ENCODE data around the gene SLC6A4.
"Not testable (repeated sequence)": the region's sequence is repeated elsewhere in the genome, so short reads cannot be mapped to it uniquely, and the experiment has no call there.

SLC6A4 gene

DNA sequence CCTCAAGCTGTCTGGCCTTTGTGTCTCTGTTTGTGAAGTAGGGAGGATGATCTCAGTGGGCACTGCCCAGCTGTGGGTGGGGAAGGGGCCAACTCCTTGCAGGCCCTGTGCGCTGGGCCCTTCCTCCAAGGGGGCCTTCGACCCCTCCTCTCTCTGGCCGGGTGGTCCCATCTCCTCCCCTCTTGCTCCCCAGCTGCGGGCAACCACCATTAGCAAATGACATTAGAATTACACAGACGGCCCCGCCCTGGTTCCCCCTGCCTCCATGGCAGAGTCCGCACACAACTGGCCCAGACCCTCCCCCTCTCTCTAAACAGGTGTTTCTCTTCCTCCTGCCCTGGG is 2.5 kb upstream of the SLC6A4 start:
- DNase-seq, result no peak

DNA sequence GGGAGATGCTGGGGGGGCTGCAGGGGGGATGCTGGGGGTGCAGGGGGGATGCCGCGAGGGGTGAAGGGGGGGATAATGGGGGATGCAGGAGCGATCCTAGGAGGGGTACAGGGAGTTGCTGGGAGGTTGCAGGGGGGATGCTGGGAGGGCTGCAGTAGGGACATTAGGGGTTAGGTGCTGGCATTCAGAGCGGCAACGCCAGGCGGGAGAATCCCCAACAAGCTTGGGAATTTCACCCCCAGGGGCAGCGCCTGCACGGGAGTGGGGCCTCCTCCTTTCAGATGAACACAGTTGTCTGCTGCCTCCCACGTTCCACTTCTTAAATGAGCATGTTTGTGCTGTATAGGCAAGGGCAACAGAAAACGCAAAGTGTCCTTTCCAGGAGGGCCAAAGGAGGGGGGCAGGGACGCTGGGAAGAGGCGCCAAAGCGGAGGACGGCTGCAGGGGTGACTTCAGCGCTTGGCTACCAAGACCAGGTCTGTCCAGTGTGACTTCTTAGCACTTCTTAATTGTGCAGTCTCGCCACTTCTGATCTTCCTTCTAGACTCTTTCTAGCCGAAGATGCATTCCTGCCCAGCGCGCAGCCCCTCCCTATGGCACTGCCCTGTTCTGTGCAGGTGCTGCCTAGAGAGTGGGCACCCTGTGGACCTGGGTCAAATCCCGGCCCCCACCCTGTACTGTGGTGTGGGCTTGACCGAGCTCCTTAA is 2.0 kb upstream of the SLC6A4 start:
- DNase-seq, result no peak

DNA sequence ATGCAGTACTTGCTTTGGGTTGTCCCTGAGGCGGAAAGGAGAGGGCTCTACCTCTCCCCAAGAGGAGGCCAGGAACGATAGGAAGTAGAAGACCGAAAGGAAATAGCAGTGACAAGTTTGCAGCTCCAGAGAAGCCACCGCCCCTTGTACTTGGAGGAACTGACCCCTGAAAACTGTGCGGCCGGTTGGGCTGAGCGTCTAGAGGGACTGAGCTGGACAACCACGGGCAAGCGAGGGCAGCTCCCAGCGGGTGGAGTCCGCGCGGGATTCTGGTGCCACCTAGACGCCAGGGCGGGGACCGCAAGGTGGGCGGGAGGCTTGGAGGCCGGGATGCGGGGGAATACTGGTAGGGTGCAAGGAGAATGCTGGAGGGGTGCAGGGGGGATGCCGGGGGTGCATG is 1.3 kb upstream of the SLC6A4 start:
- DNase-seq, result no peak

DNA sequence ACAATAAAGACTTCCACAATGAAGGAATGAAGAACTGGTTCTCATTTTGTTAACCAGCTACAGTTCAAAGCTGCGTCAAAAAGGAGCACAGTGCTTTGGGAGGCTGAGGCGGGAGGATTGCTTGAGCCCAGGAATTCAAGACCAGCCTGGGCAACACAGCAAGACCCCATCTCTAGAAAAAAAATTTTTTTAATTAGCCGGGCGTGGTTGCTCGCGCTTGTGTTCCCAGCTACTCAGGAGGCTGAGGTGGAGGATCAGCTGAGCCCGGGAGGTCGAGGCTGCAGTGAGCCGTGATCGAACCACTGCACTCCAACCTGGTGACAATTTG is 764 bp upstream of the SLC6A4 start:
- no peak for DNase-seq

DNA sequence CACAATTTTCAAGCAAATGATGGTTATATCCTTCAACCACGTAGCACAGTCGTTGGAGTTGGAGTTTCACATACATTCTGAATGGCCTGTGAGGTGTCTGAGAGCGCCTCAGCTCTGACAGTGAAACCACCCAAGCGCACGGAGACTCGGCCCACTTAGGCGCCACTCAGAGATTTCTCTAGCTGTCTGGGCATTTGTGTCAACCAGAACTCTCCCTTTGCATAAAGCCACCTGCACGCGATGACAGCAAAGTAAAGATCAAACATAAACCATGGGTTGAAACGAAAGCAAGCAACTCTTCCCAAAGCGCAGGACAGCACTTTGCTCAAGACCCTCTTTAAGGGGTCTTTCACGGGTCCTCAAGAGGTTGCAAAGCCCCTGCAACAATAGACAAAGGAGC is 533 bp downstream of the SLC6A4 start:
- DNase-seq, result no peak

DNA sequence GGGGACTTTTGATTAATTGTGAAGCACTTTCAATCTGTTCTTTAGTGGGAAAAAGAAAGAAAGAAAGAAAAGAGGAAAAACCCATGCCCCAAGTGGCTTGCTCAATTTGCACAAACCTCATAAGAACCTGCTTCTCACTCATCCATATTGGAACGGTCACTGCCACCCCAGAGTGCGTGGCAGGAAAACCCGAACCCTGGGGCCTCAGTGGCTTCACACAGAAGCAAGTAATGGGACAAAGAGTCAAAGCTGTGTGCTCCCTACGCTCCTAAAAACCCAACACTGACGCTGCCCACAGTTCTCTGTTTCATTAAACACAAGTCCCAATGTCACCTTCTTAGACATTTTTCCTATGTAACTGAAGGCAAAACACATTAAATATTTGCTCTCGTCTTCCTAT is 1.2 kb downstream of the SLC6A4 start:
- no peak for DNase-seq

DNA sequence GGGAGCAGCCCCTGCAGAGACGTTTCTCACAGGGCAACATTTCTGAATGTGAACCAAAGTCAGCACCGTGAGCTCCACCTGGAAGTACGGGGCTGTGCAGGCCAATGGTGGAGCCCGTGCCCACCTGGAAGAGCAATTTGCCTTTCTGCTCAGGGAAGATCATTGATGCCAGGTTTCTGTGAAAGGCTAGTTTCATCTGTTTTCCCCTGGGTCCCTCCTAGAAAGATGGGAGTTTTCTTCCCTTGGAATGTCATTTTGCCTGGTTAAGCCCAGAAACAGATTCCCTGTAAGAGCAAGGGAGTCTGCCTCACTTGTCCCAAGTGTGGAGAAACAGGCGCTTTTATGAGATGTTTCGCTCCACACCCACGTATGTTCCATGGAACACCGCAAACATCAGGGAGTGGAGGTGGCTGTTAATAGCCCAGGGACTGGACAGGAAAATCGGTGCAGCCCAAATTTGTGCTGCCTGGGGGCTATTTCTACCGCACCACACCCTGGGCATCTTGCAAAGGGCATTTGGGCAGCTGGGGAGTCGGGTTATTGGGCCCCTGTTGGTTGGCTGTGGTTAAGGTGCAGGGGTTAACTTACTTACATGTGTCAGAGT is 2.6 kb downstream of the SLC6A4 start:
- DNase-seq, result no peak

DNA sequence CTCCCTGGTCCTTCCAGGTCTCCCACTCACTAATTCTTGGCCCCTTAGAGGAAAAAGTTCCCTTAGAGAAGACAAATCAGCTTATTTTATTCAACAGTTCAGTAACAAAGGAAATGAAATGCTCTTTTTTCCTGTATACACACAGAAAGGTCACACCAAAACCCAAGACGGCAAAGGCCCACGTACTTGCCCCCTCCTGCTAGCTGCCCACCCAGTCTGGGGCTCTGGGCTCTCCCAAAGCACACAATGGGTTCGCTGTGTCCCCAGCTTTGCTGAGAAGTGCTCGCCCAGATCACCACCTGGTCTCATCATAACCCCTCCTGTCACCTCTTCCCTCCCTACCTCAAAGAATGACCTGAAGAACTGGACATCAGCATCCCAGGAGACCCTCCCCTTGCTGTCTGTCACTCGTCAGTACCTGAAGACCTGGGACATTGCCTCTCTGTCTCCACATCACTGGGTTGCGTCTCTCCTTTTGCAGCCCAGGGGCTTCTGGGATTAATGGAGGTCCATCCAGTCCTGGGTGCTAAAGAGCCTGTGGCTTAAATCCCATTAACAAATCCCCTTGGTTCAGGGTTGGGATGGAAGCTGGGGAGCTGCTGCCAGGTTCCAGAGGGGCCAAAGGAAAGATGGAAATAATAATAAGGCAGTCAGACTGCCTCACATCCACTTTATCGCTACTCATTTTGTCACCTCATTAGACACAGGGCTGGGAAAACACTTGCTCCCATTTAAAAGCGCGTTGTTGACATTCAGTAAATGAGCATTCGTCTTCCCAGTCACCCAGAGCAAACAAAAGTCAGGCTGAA is 3.3 kb downstream of the SLC6A4 start:
- DNase-seq, result no peak

DNA sequence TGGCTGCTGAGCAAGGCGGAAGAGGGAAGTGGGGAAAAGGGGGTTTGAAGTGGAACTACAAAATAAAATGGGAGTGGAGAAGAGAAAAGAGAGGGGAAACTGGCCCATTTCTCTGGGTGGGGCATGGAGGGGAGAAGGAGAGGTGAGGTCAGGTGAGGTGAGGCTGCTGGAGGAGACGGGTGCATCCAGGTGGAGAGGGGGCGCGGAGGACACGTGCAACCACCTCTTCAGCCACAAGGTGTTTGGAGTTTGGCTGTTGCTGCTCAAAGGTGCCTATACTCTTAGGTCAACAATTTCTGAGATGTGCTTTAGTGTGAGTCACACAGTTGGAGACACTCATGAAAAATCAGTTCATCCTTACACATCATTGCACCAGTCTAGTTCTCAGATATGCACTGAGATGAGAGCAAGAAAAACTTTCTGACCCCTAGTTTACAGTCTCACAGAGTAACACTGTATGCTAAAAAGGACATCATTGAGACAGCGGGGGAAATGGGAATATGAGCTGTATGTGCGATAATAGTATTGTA is 4.8 kb downstream of the SLC6A4 start:
- no peak for DNase-seq

DNA sequence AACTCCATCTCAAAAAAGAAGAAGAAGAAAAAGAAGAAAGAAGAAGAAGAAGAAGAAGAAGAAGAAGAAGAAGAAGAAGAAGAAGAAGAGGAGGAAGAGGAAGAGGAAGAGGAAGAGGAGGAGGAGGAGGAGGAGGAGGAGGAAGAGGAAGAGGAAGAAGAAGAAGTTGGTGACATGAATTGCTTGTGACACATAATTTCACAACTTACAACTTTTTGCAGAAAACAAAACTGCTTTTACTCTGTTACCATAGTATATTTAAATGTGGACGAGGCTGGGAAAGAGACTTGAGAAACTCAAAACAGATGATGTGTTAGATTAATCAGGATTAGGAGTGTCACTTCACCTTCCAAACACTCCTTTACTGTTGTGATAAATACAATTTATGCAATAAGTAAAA is 5.5 kb downstream of the SLC6A4 start:
- DNase-seq, result not testable (repeated sequence)

DNA sequence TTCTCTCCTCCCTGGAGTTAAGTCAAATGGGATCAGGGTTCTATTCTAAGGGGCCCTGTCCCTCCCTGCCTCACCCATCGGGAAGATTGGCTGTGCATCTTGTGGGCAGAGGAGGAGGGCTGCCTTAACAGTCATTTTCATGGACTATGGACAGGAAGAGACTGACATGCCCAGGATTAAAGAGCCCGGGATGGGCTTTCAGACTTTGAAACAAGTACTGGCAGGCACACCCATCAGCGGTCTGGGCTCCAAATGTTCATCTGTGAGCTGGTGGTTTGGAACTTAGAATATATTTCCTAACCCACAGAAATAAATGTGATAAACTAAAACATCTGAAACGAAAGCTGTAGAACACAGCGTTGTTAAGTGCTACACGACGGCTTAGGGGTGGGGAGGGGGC is 6.5 kb downstream of the SLC6A4 start:
- no peak for DNase-seq

DNA sequence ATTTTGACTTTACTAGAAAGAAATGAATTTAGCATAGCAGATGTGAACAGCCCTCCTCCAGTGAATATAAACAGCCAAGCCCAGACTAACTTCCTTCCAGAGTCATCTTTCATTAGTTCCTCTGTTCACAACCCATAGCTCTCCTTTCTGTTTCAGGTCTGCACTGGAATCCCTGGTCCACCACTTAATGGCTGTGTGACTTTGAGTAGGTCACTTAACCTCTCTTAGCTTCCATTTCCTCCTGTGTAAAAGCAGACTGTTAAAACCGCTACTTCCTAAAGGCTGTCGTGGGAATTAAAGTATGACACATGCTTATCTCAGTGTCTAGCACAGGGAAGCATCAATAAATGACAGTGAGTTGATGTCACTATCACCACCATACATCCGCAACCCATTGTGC is 7.5 kb downstream of the SLC6A4 start:
- no peak for DNase-seq

DNA sequence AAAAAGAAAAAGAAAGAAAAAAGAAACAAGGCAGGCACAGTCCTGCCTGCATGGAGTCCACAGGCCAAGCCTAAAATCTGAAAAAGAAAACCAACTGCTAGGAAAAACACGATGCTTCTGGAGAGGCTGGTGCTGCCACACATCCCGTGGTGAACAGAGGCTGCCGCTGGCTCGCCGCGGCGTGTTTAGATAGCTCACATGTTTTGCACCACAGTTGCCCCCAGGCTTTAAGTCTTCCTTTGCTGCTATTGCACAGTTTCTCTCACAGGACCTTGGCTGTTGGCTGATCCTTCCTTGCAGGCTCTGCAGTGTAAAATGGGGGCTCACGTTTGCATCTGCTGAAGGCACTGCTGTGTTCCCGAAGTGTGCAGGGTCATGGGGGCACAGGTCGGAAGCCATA is 8.6 kb downstream of the SLC6A4 start:
- no peak for DNase-seq

DNA sequence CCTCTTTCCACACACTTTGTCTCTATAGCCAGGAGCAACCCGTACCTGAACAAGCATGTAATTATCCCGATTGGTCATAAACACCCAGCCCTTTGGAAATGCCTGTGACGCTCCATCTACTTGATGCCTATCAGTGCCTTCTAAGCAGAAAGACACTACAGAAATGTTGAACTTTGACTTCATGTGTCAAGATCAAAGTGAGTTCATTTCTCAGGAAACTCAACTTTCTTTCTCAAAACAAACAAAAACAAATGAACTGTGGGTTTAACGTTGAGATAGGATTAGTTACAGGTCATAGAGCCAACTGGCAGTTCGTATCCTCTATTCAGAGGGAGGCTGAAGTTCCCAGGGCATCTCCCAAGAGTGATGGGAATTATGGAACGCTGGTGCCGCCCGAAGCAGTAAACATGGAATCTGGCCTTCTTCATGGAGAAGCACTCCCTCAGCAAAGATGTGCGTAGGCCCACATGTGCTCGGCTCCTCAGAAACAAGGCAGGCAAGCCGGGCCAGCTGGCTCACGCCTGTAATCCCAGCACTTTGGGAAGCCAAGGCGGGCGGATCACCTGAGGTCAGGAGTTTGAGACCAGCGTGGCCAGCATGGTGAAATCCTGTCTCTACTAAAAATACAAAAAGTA is 9.5 kb downstream of the SLC6A4 start:
- no peak for DNase-seq

DNA sequence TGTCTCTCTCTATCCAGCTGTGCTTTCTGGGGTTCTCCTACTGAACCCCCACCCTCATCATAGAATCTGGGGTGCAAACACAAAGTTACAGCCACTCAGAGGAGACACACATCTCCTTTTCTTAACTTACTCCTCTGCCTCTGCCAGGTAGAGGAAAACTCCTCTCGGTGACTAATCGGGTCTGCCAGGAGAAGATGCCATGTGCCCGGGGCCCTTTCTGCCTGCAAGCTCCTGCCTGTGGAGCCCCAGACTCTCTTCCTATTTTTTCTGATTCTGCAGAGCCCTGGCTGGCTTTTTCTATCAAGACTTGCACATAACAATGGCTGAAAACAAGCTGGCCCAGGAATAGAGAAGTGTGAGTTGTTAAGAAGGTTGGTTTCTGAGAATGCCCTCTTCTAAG is 10.4 kb downstream of the SLC6A4 start:
- no peak for DNase-seq

DNA sequence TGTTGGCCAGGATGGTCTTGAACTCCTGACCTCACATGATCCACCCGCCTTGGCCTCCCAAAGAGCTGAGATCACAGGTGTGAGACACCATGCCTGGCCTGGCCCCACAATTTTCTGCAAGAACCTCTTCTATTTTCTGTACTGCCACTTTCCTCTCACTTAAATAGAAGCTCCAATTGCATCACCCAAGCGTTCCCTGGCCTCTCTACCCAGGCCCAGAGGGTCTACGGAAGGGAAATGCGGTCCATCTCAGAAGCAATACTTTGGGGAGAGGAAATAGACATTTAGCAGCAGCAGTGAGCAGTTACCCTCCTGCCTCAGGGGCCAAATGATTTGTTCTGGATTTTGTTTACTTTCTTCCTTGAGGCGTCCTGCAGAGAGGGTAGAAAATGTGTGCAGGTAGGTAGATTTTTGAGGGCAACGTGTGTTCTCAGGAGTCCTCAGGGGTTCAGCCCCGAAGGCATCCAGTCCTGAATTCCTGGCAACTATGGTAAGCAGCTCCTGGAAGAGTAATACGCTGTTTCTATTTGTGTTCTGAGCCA is 11.0 kb downstream of the SLC6A4 start:
- no peak for DNase-seq

DNA sequence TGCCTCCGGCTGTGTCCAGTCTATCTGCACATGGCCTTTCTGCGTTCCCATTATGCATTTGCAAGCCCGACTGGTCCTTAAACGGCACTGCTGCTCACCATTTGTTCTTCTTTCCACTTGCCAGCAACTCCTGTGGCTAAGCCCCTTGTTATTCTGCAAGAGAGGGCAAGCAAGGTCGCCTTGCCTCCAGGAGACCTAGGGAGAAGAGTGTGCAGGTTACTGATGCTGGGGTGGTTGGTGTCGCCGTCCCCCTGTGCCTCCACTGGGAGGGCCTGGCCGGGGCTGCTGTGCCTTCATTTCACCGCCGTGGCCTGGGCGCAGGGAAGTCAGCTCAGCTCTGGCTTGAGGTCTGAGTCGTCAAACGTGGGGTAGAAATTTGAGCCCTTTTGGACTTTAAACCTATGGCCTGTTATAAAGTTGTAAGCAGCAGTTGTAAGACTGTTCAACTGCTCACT is 12.7 kb downstream of the SLC6A4 start:
- DNase-seq, result no peak

DNA sequence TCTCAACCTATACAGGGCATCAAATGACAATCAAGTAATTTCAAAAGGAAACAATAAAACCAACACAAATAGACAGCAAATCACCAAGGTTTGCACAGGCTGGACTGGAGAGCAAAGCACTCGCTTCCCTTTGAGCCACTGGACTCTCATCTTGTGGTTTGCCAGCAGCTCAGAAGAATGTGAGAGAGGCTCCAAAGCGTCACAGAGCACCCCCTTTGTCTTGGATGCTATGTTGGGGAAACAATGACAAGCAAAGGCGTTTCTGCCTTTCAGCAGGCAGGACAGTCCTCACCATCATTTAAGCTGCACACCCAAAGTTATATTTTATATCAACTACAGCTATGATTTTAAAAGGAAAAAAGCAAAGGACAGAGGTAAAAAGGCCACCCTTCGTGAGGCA is 13.2 kb downstream of the SLC6A4 start:
- DNase-seq, result no peak

DNA sequence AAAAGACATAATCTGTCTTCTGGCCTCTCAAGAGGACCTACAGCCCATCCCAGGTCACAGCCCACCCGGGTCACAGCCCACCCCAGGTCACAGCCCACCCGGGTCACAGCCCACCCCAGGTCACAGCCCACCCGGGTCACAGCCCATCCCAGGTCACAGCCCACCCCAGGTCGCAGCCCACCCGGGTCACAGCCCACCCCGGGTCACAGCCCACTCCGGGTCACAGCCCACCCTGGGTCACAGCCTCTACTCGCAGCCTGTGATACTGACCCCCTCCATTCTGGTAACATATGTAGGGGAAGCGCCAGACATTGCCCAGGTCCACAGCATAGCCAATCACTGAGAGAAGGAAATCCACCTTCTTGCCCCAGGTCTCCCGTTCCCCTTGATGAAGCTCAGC is 14.2 kb downstream of the SLC6A4 start:
- DNase-seq, result no peak

DNA sequence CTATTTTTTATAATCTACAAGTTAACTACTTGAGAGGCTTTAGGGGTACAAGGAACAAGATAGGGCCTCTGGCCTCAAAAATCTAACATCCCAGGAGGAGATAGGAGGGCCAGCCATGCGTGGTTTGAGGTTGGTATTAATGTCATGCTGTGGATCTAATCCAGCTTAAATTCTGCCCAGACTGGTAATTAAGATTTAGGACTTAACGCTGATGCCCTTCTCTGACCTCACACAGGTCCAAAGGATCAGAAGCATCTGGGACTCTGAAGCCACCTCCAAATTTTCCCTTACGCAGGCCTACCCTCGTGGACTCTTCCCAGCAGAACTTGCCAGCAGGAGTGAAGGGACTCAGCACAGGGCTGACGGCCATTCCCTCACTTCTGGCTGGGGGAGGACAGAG is 15.1 kb downstream of the SLC6A4 start:
- DNase-seq, result no peak

DNA sequence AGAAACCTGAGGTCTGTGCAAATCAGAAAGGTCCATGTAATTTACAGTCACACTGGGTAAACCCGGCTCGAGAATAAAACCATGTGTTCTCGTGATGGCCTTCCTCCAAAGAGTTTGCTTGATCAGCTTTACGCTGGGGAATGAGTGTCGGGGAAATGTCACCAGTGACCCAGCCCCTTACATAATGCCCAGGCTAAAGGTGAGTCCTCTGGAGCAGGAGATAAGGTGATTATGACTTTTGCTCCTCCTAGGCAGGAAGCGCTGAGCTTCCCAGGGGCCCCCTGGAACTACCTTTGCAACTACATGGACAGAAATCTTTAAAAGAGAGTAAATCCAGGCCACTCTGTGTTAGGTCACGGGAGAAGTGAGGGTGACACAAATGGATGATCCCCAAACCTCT is 15.7 kb downstream of the SLC6A4 start:
- no peak for DNase-seq

DNA sequence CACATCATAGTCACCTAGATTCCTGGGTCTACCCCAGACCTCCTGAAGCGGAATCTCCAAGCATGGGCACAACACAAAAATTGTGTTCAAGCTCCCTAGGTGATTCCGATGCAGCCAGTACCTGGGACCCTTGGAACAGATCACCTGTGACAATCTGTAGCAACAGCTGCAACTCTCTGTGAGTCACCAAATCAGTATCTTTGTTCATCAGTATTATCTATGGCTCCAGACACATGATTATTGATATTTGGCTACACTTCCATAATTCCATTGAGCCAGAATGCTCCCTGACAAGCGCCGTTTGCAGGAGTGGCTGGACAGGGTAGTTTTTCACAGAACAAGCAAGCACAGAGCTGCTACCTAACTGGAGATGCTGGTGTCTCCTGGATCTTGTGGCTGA is 16.2 kb downstream of the SLC6A4 start:
- DNase-seq, result no peak

DNA sequence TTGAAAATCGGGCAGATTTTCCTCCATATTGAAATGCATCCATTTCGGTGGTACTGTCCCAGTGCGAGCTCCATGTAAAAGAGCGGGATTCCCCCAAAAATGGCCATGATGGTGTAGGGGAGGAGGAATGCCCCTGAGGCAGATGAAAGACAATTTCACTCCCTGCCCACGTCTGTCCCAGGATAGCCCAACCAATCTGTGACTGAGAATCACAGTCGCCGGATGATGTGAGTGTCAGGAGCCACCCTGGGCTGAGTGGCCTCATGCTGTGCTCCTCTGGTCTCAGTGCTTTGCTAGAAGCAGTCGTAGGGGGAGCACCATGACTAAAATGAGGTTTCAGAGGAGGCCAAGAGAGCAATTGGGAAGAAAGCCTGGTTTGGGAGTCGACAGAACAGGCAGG is 16.7 kb downstream of the SLC6A4 start:
- no peak for DNase-seq

Measured in activated T-cell treated with anti-CD3 and anti-CD28 coated beads for 4 hours (primary cell).